CD4-positive, alpha-beta T cell (primary cell): ENCODE measurements around the gene ISLR2. TPM values are rescaled to one million over a fixed set of nuclear protein-coding genes. Genes with fewer than 3 reads are reported as not detected.

ENCODE experiments used
- ATAC-seq: fragments of 200-7000 bp; cut with Tn5 transposase; one replicate; pipeline ENCODE4 v1.10.0; 2022; ENCODE audit warnings: mild to moderate bottlenecking; ENCODE audit not compliant: poor library complexity
- CTCF ChIA-PET: fragments of 350-600 bp; sonication (Branson Sonifier 250); formaldehyde crosslinking; loops from one replicate; lab custom pipeline; 2021; ENCODE audit warnings: antibody characterized with exemption, inconsistent platforms; lab: Charles Lee
- POLR2A ChIA-PET: fragments of 350-600 bp; sonication (Branson Sonifier 250); formaldehyde crosslinking; loops from one replicate; lab custom pipeline; 2021; ENCODE audit warnings: antibody characterized with exemption, inconsistent platforms; lab: Charles Lee
- DNase-seq, 14 experiments: peaks; one replicate each; pipeline ENCODE4 v3.0.0-alpha.2; 2013 to 2020; ENCODE audit warnings: mixed read lengths in 2 of 14
- H3K27ac ChIP-seq, 2 donors: one replicate each; pipeline versions ENCODE4 v1.5.1 to v1.7.0; 2013; ENCODE audit warnings: low read length in 2 of 2, low read depth in 1 of 2, mild to moderate bottlenecking in 1 of 2
- H3K27me3 ChIP-seq, 2 experiments: 1 replicate in 1 of 2; 2 replicates in 1 of 2; pipeline versions ENCODE4 v1.6.1 to v1.7.0; 2013; ENCODE audit warnings: low read length in 2 of 2, control low read depth in 1 of 2, mild to moderate bottlenecking in 1 of 2, moderate library complexity in 1 of 2; ENCODE audit not compliant: insufficient read depth in 2 of 2, control insufficient read depth in 1 of 2
- H3K36me3 ChIP-seq: one replicate; pipeline ENCODE4 v1.6.1; 2013; ENCODE audit warnings: low read length, control low read depth; ENCODE audit not compliant: insufficient read depth
- H3K4me1 ChIP-seq: one replicate; pipeline ENCODE4 v1.6.1; 2013; ENCODE audit warnings: low read length, control low read depth; ENCODE audit not compliant: insufficient read depth
- H3K4me3 ChIP-seq: one replicate; pipeline ENCODE4 v1.5.1; 2013; ENCODE audit warnings: mild to moderate bottlenecking, low read length, moderate library complexity
- H3K9me3 ChIP-seq, 2 experiments: 1 replicate in 1 of 2; 2 replicates in 1 of 2; pipeline versions ENCODE4 v1.6.1 to v1.7.0; 2013; ENCODE audit warnings: low read length in 2 of 2, mild to moderate bottlenecking in 2 of 2, control low read depth in 1 of 2, moderate library complexity in 1 of 2; ENCODE audit not compliant: control insufficient read depth in 1 of 2, insufficient read depth in 1 of 2
- H3K27ac Mint-ChIP-seq: one replicate; pipeline ENCODE4 v1.8.0; 2020; ENCODE audit warnings: mixed read lengths
- H3K27me3 Mint-ChIP-seq: one replicate; pipeline ENCODE4 v1.8.0; 2021; ENCODE audit warnings: mixed read lengths
- H3K36me3 Mint-ChIP-seq: one replicate; pipeline ENCODE4 v1.8.0; 2021; ENCODE audit warnings: low read depth, mixed read lengths
- H3K4me1 Mint-ChIP-seq: one replicate; pipeline ENCODE4 v1.8.0; 2021; ENCODE audit warnings: low read depth, mixed read lengths
- H3K4me3 Mint-ChIP-seq: one replicate; pipeline ENCODE4 v1.8.0; 2020; ENCODE audit warnings: mild to moderate bottlenecking, mixed read lengths
- H3K9me3 Mint-ChIP-seq: one replicate; pipeline ENCODE4 v1.8.0; 2020; ENCODE audit warnings: mixed read lengths
- CTCF ChIP-seq: fragments of 200-600 bp; IDR thresholded peaks from one replicate; pipeline ENCODE4 v1.8.0; 2022; ENCODE audit warnings: antibody characterized with exemption, mild to moderate bottlenecking
- intact Hi-C, 2 experiments: fragments of 100-400 bp; cut with DNase I in 1 of 2; cut with micrococcal nuclease in 1 of 2; formaldehyde crosslinking; loops; one replicate each; pipeline versions ENCODE4 v1.15.1 to v1.9.0; 2023 to 2025; cut with DNase I, micrococcal nuclease
- total RNA-seq, 174 experiments: library from RNA in 2 of 174; stranded (reverse) in 2 of 174; gene quantifications; one replicate each; pipeline ENCODE4 v1.2.3 and lab custom pipeline; 2021 to 2026

ISLR2 gene
- total RNA-seq, 2 experiments from 2014 or later, result not detected

- Histone ChIP-seq H3K27me3 (no peaks in the 10 kb centered on the region), H3K4me3 (no peak overlapping the region), H3K4me1 (no peaks in the 10 kb centered on the region), H3K36me3 (no peaks in the 10 kb centered on the region), H3K9me3 (no peaks in the 10 kb centered on the region), H3K27ac (no peak overlapping the region)
- ChIA-PET POLR2A (no interaction called here), CTCF (no interaction called here)
- no peaks in the 10 kb centered on the region for H3K36me3 Mint-ChIP-seq
- H3K4me1 Mint-ChIP-seq, result no peaks in the 10 kb centered on the region
- H3K27me3 Mint-ChIP-seq, result no peaks in the 10 kb centered on the region
- H3K9me3 Mint-ChIP-seq, result no peaks in the 10 kb centered on the region
- no peak overlapping the region for H3K27ac Mint-ChIP-seq
- intact Hi-C loops, result no loop called here
- no peak for TF ChIP-seq CTCF
- H3K4me3 Mint-ChIP-seq, result no peak overlapping the region
- no peak for ATAC-seq
- no peak for DNase-seq
These were observed 39.9 kb downstream of the ISLR2 start for GRCh38 chr15:74170071-74170844.

- Mint-ChIP-seq H3K9me3 (no peaks in the 10 kb centered on the region), H3K4me3 (no peak overlapping the region), H3K4me1 (no peaks in the 10 kb centered on the region), H3K27ac (no peak overlapping the region), H3K36me3 (no peaks in the 10 kb centered on the region), H3K27me3 (no peaks in the 10 kb centered on the region)
- intact Hi-C loops, result no loop called here
- H3K9me3 ChIP-seq, result no peaks in the 10 kb centered on the region
- ATAC-seq, result no peak
- H3K27ac ChIP-seq, result no peak overlapping the region
- DNase-seq, result no peak
- ChIA-PET POLR2A (no interaction called here), CTCF (no interaction called here)
- no peak for TF ChIP-seq CTCF
- H3K4me3 ChIP-seq, result no peak overlapping the region
- no peaks in the 10 kb centered on the region for H3K27me3 ChIP-seq
- no peaks in the 10 kb centered on the region for H3K4me1 ChIP-seq
- no peaks in the 10 kb centered on the region for H3K36me3 ChIP-seq
These were observed 40.6 kb downstream of the ISLR2 start for GRCh38 chr15:74170875-74171578.

GRCh38 chr15:74171965-74172541 is 41.7 kb downstream of the ISLR2 start:
- CTCF ChIA-PET, result no interaction called here
- TF ChIP-seq CTCF, result no peak

More at GRCh38 chr15:74171965-74172541, 41.7 kb downstream of the ISLR2 start:
- H3K27me3 Mint-ChIP-seq, result no peaks in the 10 kb centered on the region
- DNase-seq, result no peak
- POLR2A ChIA-PET, result no interaction called here
- Histone ChIP-seq H3K4me3 (no peak overlapping the region), H3K27ac (no peak overlapping the region), H3K9me3 (no peaks in the 10 kb centered on the region), H3K36me3 (no peaks in the 10 kb centered on the region), H3K4me1 (no peaks in the 10 kb centered on the region), H3K27me3 (no peaks in the 10 kb centered on the region)
- ATAC-seq, result no peak
- no peaks in the 10 kb centered on the region for H3K36me3 Mint-ChIP-seq
- H3K27ac Mint-ChIP-seq, result no peak overlapping the region
- no peaks in the 10 kb centered on the region for H3K4me1 Mint-ChIP-seq
- no peaks in the 10 kb centered on the region for H3K9me3 Mint-ChIP-seq
- H3K4me3 Mint-ChIP-seq, result no peak overlapping the region
- intact Hi-C loops, result no loop called here
